GM19395 (cell line): Measurements from ENCODE around the gene ANKRD65.
"Not testable (repeated sequence)": the region's sequence is repeated elsewhere in the genome, so short reads cannot be mapped to it uniquely, and the experiment has no call there.

ENCODE experiments used
- ATAC-seq: cut with Tn5 transposase; IDR thresholded peaks from one replicate; pipeline ENCODE4 v1.9.1; 2021; ENCODE audit warnings: mild to moderate bottlenecking, moderate library complexity; ENCODE audit not compliant: unreplicated experiment

The ANKRD65 gene

GRCh38 chr1:1373815-1374588 is 47.1 kb downstream of the ANKRD65 start:
- no peak for ATAC-seq

GRCh38 chr1:1373051-1373814 is 47.8 kb downstream of the ANKRD65 start:
- no peak for ATAC-seq

GRCh38 chr1:1371746-1372711 is 49.0 kb downstream of the ANKRD65 start:
- ATAC-seq, result no peak

- ATAC-seq, result no peak
These were observed 49.7 kb downstream of the ANKRD65 start for GRCh38 chr1:1371364-1371745.

GRCh38 chr1:1370771-1371300 is 50.2 kb downstream of the ANKRD65 start:
- no peak for ATAC-seq

- ATAC-seq, result not testable (repeated sequence)
These were observed 51.0 kb downstream of the ANKRD65 start for GRCh38 chr1:1370094-1370493.
